ENCODE data around the gene TICRR. TPM values are rescaled to one million over a fixed set of nuclear protein-coding genes. Genes with fewer than 3 reads are reported as not detected.
"Not testable (repeated sequence)": the region's sequence is repeated elsewhere in the genome, so short reads cannot be mapped to it uniquely, and the experiment has no call there.

The TICRR gene
- total RNA-seq, 1 experiment from 2014 or later: 8.5 TPM

- no peak for TF ChIP-seq CTCF (IDR thresholded peaks at IDR 0.05; ENCODE audit: unreplicated experiment)
- no peaks in the 10 kb centered on the region for H3K36me3 Mint-ChIP-seq (ENCODE audit: insufficient read depth, unreplicated experiment)
- no peak overlapping the region for H3K27ac Mint-ChIP-seq (ENCODE audit: low read depth, unreplicated experiment)
- H3K4me3 Mint-ChIP-seq (ENCODE audit: unreplicated experiment): no peak overlapping the region
- no peak for DNase-seq (ENCODE audit: unreplicated experiment)
- no peaks in the 10 kb centered on the region for H3K27me3 Mint-ChIP-seq (ENCODE audit: insufficient read depth, unreplicated experiment)
- intact Hi-C loops (cut with micrococcal nuclease): no loop called here
- CTCF ChIA-PET: interaction anchor here (0.5 to 1.6 kb wide), 2 partner anchors 20 to 21 kb away, joined by 3 to 5 read pairs; no protein-coding TSS in a partner anchor
- no TSS peak for BruUV-seq (replicated peaks)
- POLR2A ChIA-PET: interaction anchor here (0.8 kb wide), 1 partner anchor 9 kb away, joined by 3 read pairs; no protein-coding TSS in a partner anchor
- no peaks in the 10 kb centered on the region for H3K4me1 Mint-ChIP-seq (ENCODE audit: insufficient read depth, unreplicated experiment)
- no peaks in the 10 kb centered on the region for H3K9me3 Mint-ChIP-seq (ENCODE audit: unreplicated experiment)
These were observed 36.2 kb upstream of the TICRR start for GRCh38 chr15:89539027-89539426.

- Mint-ChIP-seq H3K9me3 (ENCODE audit: unreplicated experiment) (no peaks in the 10 kb centered on the region), H3K27me3 (ENCODE audit: insufficient read depth, unreplicated experiment) (no peaks in the 10 kb centered on the region), H3K27ac (ENCODE audit: low read depth, unreplicated experiment) (no peak overlapping the region), H3K36me3 (ENCODE audit: insufficient read depth, unreplicated experiment) (no peaks in the 10 kb centered on the region), H3K4me3 (ENCODE audit: unreplicated experiment) (no peak overlapping the region), H3K4me1 (ENCODE audit: insufficient read depth, unreplicated experiment) (no peaks in the 10 kb centered on the region)
- POLR2A ChIA-PET: interaction anchor here (1.3 kb wide), 1 partner anchor 12 kb away, joined by 3 read pairs; no protein-coding TSS in a partner anchor
- BruUV-seq (replicated peaks): no TSS peak
- TF ChIP-seq CTCF (IDR thresholded peaks at IDR 0.05; ENCODE audit: unreplicated experiment): no peak
- CTCF ChIA-PET: interaction anchor here (0.5 to 1.4 kb wide), 6 partner anchors 28 to 184 kb away, joined by 3 to 5 read pairs (median 3); no protein-coding TSS in a partner anchor
- intact Hi-C loops (cut with micrococcal nuclease): no loop called here
- DNase-seq (ENCODE audit: unreplicated experiment): no peak
These were observed 32.9 kb upstream of the TICRR start for GRCh38 chr15:89542369-89542768.

- TF ChIP-seq CTCF (IDR thresholded peaks at IDR 0.05; ENCODE audit: unreplicated experiment): no peak
- no peaks in the 10 kb centered on the region for H3K27me3 Mint-ChIP-seq (ENCODE audit: insufficient read depth, unreplicated experiment)
- H3K27ac Mint-ChIP-seq (ENCODE audit: low read depth, unreplicated experiment): no peak overlapping the region
- DNase-seq (ENCODE audit: unreplicated experiment): no peak
- H3K4me3 Mint-ChIP-seq (ENCODE audit: unreplicated experiment): no peak overlapping the region
- CTCF ChIA-PET: interaction anchor here (0.5 to 1.8 kb wide), 5 partner anchors 10 to 328 kb away, joined by 3 to 5 read pairs (median 3); no protein-coding TSS in a partner anchor
- POLR2A ChIA-PET: interaction anchor here (1.3 kb wide), 1 partner anchor 11 kb away, joined by 3 read pairs; no protein-coding TSS in a partner anchor
- BruUV-seq (replicated peaks): no TSS peak
- no peaks in the 10 kb centered on the region for H3K36me3 Mint-ChIP-seq (ENCODE audit: insufficient read depth, unreplicated experiment)
- no peaks in the 10 kb centered on the region for H3K4me1 Mint-ChIP-seq (ENCODE audit: insufficient read depth, unreplicated experiment)
- intact Hi-C loops (cut with micrococcal nuclease): no loop called here
- H3K9me3 Mint-ChIP-seq (ENCODE audit: unreplicated experiment): no peaks in the 10 kb centered on the region
These were observed 31.9 kb upstream of the TICRR start for GRCh38 chr15:89543389-89543788.

GRCh38 chr15:89549138-89549537 is 26.1 kb upstream of the TICRR start:
- POLR2A ChIA-PET; H3K4me3 Mint-ChIP-seq (ENCODE audit: unreplicated experiment); BruUV-seq (replicated peaks); H3K36me3 Mint-ChIP-seq (ENCODE audit: insufficient read depth, unreplicated experiment); H3K4me1 Mint-ChIP-seq (ENCODE audit: insufficient read depth, unreplicated experiment); intact Hi-C loops (cut with micrococcal nuclease); H3K27me3 Mint-ChIP-seq (ENCODE audit: insufficient read depth, unreplicated experiment); H3K27ac Mint-ChIP-seq (ENCODE audit: low read depth, unreplicated experiment); H3K9me3 Mint-ChIP-seq (ENCODE audit: unreplicated experiment); DNase-seq (ENCODE audit: unreplicated experiment): not testable (repeated sequence)
- CTCF ChIA-PET: interaction anchor here (0.6 to 3.6 kb wide), 5 partner anchors 57 to 211 kb away, joined by 3 to 16 read pairs (median 5); no protein-coding TSS in a partner anchor
